Fibroblast of the aortic adventitia (primary cell): ENCODE measurements around the gene FGF14. TPM values are rescaled to one million over a fixed set of nuclear protein-coding genes. Genes with fewer than 3 reads are reported as not detected.

Source experiments
- DNase-seq: peaks from one replicate; pipeline ENCODE4 v3.0.0-alpha.2; 2010; ENCODE audit warnings: low read depth
- H3K4me3 ChIP-seq: 2 replicates; pipeline ENCODE4 v1.5.1; 2011; ENCODE audit warnings: low read depth, mild to moderate bottlenecking, control low read depth, low read length, moderate library complexity
- CTCF ChIP-seq: IDR thresholded peaks from 2 replicates; pipeline ENCODE4 v1.5.1; 2011; ENCODE audit warnings: mild to moderate bottlenecking, low read length, control low read depth, inconsistent platforms; ENCODE audit not compliant: insufficient read depth
- total RNA-seq: library from RNA; depleted of rRNA; stranded (reverse); fragments of >200 nt; gene quantifications from 2 replicates; pipeline ENCODE4 v1.2.3, GENCODE V29; 2012; ENCODE audit warnings: low replicate concordance

Gene FGF14
- total RNA-seq, 1 donor, result 1.4 TPM

GRCh38 chr13:102273111-102273510 is 128.7 kb downstream of the FGF14 start:
- no peak for TF ChIP-seq CTCF
- DNase-seq, result no peak
- no peak overlapping the region for H3K4me3 ChIP-seq

GRCh38 chr13:102267191-102267590 is 134.7 kb downstream of the FGF14 start:
- peak; percentile 14 for DNase-seq

GRCh38 chr13:102261809-102262208 is 140.0 kb downstream of the FGF14 start:
- TF ChIP-seq CTCF, result no peak
- H3K4me3 ChIP-seq, result no peak overlapping the region

More at GRCh38 chr13:102267191-102267590, 134.7 kb downstream of the FGF14 start:
- TF ChIP-seq CTCF, result no peak
- no peak overlapping the region for H3K4me3 ChIP-seq

GRCh38 chr13:102261316-102261715 is 140.5 kb downstream of the FGF14 start:
- no peak for DNase-seq
- H3K4me3 ChIP-seq, result no peak overlapping the region
- no peak for TF ChIP-seq CTCF

More at GRCh38 chr13:102261809-102262208, 140.0 kb downstream of the FGF14 start:
- no peak for DNase-seq

GRCh38 chr13:102260256-102260655 is 141.6 kb downstream of the FGF14 start:
- no peak for DNase-seq
- TF ChIP-seq CTCF, result no peak
- no peak overlapping the region for H3K4me3 ChIP-seq

- no peak for DNase-seq
- no peak overlapping the region for H3K4me3 ChIP-seq
- no peak for TF ChIP-seq CTCF
These were observed 146.4 kb downstream of the FGF14 start for GRCh38 chr13:102255409-102255808.

GRCh38 chr13:102251817-102252216 is 150.0 kb downstream of the FGF14 start:
- no peak for TF ChIP-seq CTCF
- H3K4me3 ChIP-seq, result no peak overlapping the region
- DNase-seq, result no peak
